IPS-NIHi11 (cell line): Measurements from ENCODE around the gene IL31.
"Not testable (repeated sequence)": the region's sequence is repeated elsewhere in the genome, so short reads cannot be mapped to it uniquely, and the experiment has no call there.

Experiments used
- DNase-seq: peaks from one replicate; pipeline ENCODE4 v3.0.0; 2012; ENCODE audit warnings: mixed read lengths, low spot score

Gene IL31

DNA sequence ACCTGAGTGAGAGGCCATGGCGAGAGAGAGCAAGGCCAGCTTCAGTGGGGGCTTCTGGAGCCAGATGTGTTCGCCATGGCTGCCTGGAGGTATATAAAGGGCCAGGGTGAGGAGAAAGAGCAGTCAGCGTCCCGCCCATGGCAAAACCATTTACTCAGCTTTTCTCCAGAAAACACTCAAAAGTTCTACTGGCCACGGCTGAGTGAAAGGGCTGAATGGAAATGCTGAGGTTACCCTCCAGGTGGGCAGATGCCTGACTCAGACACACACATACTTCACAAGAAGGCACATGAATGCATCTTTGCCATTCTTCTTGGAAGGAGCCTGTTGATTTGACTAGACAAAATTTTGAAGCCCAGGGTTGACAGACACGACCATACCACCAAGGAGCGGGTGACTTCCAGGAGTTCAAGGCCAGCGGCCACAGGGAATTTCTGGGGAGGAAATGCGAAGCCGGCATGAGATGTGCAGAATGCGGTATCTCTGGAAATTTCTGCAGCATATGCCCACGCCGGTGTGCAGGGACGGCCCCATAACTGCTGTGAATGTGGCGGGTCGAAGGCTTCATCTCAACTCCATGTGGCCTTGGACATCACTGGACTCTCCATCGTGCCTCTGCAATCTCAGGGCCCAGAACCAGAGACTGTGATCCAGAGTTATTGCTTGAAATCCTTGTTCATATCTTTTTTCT, at the start of gene IL31:
IL31 (minus strand) TSS at position 67 of the 691 bp plus-strand sequence; CDS start at position 18, 49 bp downstream.
- DNase-seq: no peak

DNA sequence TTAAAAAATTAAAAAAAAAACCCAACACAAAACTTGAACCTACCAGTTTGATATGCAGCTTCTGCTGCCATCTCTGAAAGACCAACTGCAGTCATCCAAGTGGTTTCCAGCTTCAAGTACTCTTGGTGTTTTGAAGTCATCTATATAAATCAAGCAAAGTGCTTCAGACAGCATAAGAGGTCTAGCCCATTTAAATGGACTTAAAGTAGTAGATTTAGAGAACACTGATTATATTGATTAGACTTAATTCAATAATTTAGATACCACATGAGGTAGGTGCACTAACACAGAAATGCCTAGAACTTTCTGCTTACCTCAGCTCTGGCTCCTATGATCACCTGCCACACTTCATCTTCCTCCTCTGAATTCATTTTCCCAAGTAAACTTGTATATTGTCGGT, 42.4 kb upstream of the IL31 start:
- DNase-seq: no peak

GRCh38 chr12:122215771-122216170, 41.8 kb upstream of the IL31 start:
- no peak for DNase-seq

GRCh38 chr12:122208073-122208820, 34.2 kb upstream of the IL31 start:
- DNase-seq: no peak

- DNase-seq: no peak
Observed at GRCh38 chr12:122207391-122207790, 33.4 kb upstream of the IL31 start.

DNA sequence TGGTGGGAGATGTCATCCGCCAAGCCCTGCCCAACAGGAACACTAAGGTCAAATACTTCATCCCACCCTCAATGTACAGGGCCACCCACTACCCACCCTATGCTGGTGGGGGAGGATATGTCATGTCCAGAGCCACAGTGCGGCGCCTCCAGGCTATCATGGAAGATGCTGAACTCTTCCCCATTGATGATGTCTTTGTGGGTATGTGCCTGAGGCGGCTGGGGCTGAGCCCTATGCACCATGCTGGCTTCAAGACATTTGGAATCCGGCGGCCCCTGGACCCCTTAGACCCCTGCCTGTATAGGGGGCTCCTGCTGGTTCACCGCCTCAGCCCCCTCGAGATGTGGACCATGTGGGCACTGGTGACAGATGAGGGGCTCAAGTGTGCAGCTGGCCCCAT, 33.0 kb upstream of the IL31 start:
- no peak for DNase-seq

GRCh38 chr12:122206111-122206881, 32.3 kb upstream of the IL31 start:
- no peak for DNase-seq

DNA sequence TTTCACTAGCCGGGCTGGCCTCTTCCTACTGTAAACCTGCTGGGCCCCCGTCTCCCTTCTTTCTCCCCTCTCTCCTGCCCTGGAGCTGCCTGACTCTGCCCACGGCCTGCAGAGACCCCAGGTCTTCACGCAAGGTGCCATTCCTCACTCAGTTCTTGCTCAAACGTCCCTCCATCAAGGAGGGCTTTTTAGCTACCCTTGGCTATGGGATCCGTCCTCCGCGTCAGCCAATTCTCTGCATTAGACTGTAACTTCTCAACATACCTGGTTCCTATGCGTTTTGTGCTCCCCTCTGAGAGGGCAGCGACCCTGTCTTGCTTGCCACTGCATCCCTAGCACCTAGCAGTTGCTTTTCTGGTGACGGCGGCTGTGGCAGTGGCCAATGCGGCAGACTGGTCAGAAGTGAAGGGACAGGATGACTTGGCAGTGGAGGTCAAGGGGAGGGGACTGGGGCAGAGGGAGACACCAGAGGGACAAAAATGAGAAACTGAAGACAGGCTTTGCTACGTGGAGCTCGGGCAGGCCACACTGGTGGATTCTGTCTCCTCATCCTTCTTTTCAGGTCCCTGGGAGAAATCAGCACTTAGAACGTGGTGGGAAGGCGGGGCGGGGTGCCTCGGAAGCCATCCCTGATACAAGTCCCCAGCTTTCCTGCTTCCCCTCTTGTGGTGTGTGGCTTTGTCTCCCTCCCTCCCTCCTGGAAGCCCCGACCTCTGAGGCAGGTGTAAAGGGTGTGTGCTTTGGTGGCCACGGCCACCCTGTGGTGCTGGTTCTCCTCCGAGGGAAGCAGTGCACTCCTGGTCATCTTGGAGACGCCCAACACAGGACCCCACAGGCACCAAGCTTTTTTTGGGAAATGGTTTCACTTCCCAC, 31.3 kb upstream of the IL31 start:
- no peak for DNase-seq

GRCh38 chr12:122204167-122205052, 30.4 kb upstream of the IL31 start:
- peak; percentile 41 for DNase-seq

DNA sequence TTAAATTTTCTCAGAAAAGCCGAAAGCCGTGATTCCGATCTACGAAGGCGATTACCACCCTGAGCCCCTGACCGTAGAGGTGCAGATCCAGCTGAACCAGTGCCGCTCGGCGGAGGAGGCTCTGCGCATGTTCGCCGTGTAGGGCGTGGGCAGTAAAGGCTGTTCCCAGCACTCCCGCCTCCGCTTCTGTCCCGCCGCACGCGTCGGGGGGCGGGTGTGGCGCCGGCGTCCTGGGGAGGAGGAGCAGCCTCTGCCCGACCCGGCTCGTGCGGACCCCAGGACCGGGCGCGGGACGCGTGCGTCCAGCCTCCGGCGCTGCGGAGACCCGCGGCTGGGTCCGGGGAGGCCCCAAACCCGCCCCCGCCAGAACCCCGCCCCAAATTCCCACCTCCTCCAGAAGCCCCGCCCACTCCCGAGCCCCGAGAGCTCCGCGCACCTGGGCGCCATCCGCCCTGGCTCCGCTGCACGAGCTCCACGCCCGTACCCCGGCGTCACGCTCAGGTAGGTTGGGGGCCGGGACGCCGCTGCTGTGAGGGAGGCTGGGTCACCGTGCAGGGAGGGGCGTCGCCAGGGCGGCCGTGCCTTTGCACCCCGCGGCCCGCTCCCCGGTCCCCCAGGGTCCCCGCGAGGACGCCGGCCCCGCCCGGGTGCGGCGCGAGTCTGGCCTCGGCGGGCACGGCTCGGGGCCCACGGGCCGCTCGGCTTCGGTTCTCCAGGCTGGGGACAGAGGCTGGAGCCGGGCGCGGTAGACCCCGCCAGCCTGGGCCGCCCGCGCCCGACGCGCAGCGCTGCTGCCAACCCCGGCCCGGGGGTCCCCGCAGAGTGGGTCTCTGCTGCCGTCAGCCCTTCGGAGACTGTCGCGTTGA, 29.5 kb upstream of the IL31 start, which contains the start of gene B3GNT4:
B3GNT4 (plus strand) TSS at position 409 of the 866 bp plus-strand sequence. CDS start 910 bp downstream, outside the sequence.
- DNase-seq: peak; percentile 90

- not testable (repeated sequence) for DNase-seq
Observed at GRCh38 chr12:122202811-122203210, 28.8 kb upstream of the IL31 start.

DNA sequence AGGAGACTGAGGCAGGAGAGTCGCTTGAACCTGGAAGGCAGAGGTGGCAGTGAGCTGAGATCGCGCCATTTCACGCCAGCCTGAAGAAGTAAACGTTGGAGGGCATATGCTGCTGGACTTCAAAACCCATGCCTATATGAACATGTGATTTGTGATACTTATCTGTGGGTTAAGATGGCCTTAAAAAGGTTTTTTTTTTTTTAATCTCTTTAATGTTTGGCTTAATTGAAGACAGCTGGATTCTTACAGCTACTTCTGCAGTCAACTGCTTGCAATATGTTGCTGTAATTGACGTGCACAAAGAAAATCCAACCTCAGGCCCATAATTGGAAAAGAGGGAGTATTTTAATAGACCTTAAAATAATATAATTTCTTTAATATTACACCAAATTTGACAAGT, 28.0 kb upstream of the IL31 start:
- no peak for DNase-seq

GRCh38 chr12:122201381-122201780, 27.4 kb upstream of the IL31 start:
- no peak for DNase-seq

DNA sequence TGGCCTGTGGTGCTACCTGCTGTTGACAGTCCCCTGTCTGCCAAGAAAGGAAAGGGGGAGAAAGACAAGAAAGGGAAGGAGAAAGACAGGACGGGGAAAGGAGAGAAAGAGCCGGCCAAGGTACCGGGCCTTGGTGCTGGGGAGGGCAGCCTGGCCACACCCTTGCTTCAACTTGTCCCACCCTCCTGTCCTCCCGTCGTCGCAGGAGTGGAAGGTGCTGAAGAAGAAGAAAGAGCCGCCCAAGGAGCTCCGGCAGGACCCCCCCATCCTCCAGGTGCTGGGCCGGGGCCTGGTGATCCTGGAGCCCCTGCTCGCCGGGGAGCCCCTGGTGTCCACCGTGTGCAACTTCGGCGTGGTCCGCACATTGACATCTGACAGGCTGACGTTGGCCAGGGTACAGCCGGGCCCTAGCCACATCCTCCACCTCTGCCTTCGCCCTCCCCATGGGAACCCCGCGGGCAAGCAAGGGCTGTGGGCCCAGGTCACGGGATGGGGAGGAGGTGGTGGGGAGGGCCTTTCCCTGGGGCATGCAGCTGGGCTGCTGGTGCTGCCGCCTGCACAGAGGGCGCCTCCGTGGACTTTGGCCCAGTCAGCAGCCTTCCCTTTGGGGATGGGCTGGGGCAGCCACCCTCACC, 26.6 kb upstream of the IL31 start:
- peak; percentile 58 for DNase-seq

GRCh38 chr12:122199484-122200355, 25.7 kb upstream of the IL31 start:
- no peak for DNase-seq

GRCh38 chr12:122197612-122197966, 23.6 kb upstream of the IL31 start:
- no peak for DNase-seq

- DNase-seq: no peak
Observed at GRCh38 chr12:122195405-122195804, 21.4 kb upstream of the IL31 start.

- no peak for DNase-seq
Observed at GRCh38 chr12:122194804-122195203, 20.8 kb upstream of the IL31 start.
